ENCODE results near the gene BAIAP2L2.
"Not testable (repeated sequence)": the region's sequence is repeated elsewhere in the genome, so short reads cannot be mapped to it uniquely, and the experiment has no call there.

Gene BAIAP2L2

GRCh38 chr22:38085501-38085900 is 25.0 kb downstream of the BAIAP2L2 start:
- DNase-seq (ENCODE audit: low spot score in 2 of 2) (no peak), ATAC-seq (ENCODE audit: low read depth) (no peak)
- peaks cover 5% of the 10 kb centered on the region for H3K4me1 Mint-ChIP-seq
- H3K4me3 Mint-ChIP-seq, result no peak overlapping the region
- peaks cover 8% of the 10 kb centered on the region for H3K36me3 Mint-ChIP-seq
- H3K27me3 Mint-ChIP-seq, result peaks cover 14% of the 10 kb centered on the region
- H3K9me3 Mint-ChIP-seq, result no peaks in the 10 kb centered on the region
- no peak overlapping the region for H3K27ac Mint-ChIP-seq

- Mint-ChIP-seq H3K27ac (no peak overlapping the region), H3K27me3 (peaks cover 16% of the 10 kb centered on the region), H3K4me1 (peaks cover 5% of the 10 kb centered on the region), H3K4me3 (no peak overlapping the region), H3K36me3 (peaks cover 8% of the 10 kb centered on the region), H3K9me3 (no peaks in the 10 kb centered on the region)
- no peak for ATAC-seq (ENCODE audit: low read depth)
- no peak for DNase-seq (ENCODE audit: low spot score in 2 of 2)
Measured at GRCh38 chr22:38085056-38085455, 25.4 kb downstream of the BAIAP2L2 start.

- H3K27ac Mint-ChIP-seq, result no peak within 1 kb of the TSS
- peaks cover 20% of the 10 kb centered on the region for H3K27me3 Mint-ChIP-seq
- peaks cover 5% of the 10 kb centered on the region for H3K4me1 Mint-ChIP-seq
- ATAC-seq (ENCODE audit: low read depth) (no peak), DNase-seq (ENCODE audit: low spot score in 2 of 2) (no peak)
- peaks cover 8% of the 10 kb centered on the region for H3K36me3 Mint-ChIP-seq
- no peak within 1 kb of the TSS for H3K4me3 Mint-ChIP-seq
- H3K9me3 Mint-ChIP-seq, result no peaks in the 10 kb centered on the region
Measured at GRCh38 chr22:38083931-38084631, 26.4 kb downstream of the BAIAP2L2 start, which contains the start of gene SLC16A8. Gene SLC16A8, minus strand, starts transcription at chr22:38084184. Its CDS starts 1,311 bp downstream, at chr22:38082873.

GRCh38 chr22:38082986-38083710 is 27.3 kb downstream of the BAIAP2L2 start:
- Mint-ChIP-seq H3K27ac (no peak overlapping the region), H3K9me3 (no peaks in the 10 kb centered on the region), H3K36me3 (peaks cover 7% of the 10 kb centered on the region), H3K4me3 (no peak overlapping the region), H3K4me1 (peaks cover 5% of the 10 kb centered on the region), H3K27me3 (peaks cover 20% of the 10 kb centered on the region)
- DNase-seq (ENCODE audit: low spot score in 2 of 2), result no peak
- no peak for ATAC-seq (ENCODE audit: low read depth)

GRCh38 chr22:38081941-38082828 is 28.3 kb downstream of the BAIAP2L2 start:
- H3K36me3 Mint-ChIP-seq, result peaks cover 2% of the 10 kb centered on the region
- ATAC-seq (ENCODE audit: low read depth) (peak; percentile 60), DNase-seq (ENCODE audit: low spot score in 2 of 2) (no peak)
- peak overlapping the region; percentile 43 for H3K4me3 Mint-ChIP-seq
- H3K27ac Mint-ChIP-seq, result no peak overlapping the region
- peaks cover 3% of the 10 kb centered on the region for H3K4me1 Mint-ChIP-seq
- H3K27me3 Mint-ChIP-seq, result peaks cover 10% of the 10 kb centered on the region
- no peaks in the 10 kb centered on the region for H3K9me3 Mint-ChIP-seq

- peaks cover 10% of the 10 kb centered on the region for H3K27me3 Mint-ChIP-seq
- peak overlapping the region; percentile 43 for H3K4me3 Mint-ChIP-seq
- DNase-seq (ENCODE audit: low spot score in 2 of 2) (peak in 1 of 2 donors; percentile 23), ATAC-seq (ENCODE audit: low read depth) (peak; percentile 10)
- H3K4me1 Mint-ChIP-seq, result peaks cover 3% of the 10 kb centered on the region
- no peak overlapping the region for H3K27ac Mint-ChIP-seq
- no peaks in the 10 kb centered on the region for H3K9me3 Mint-ChIP-seq
- H3K36me3 Mint-ChIP-seq, result peaks cover 2% of the 10 kb centered on the region
Measured at GRCh38 chr22:38081636-38081940, 28.9 kb downstream of the BAIAP2L2 start.

GRCh38 chr22:38080850-38081635 is 29.4 kb downstream of the BAIAP2L2 start:
- H3K4me1 Mint-ChIP-seq, result peaks cover 3% of the 10 kb centered on the region
- H3K27me3 Mint-ChIP-seq, result peaks cover 10% of the 10 kb centered on the region
- H3K9me3 Mint-ChIP-seq, result no peaks in the 10 kb centered on the region
- H3K27ac Mint-ChIP-seq, result no peak overlapping the region
- H3K4me3 Mint-ChIP-seq, result peak overlapping the region; percentile 14
- DNase-seq (ENCODE audit: low spot score in 2 of 2) (no peak), ATAC-seq (ENCODE audit: low read depth) (peak; percentile 41)
- H3K36me3 Mint-ChIP-seq, result peaks cover 2% of the 10 kb centered on the region

GRCh38 chr22:38080474-38080849 is 30.0 kb downstream of the BAIAP2L2 start:
- no peak overlapping the region for H3K27ac Mint-ChIP-seq
- H3K36me3 Mint-ChIP-seq, result peaks cover 3% of the 10 kb centered on the region
- peaks cover 10% of the 10 kb centered on the region for H3K27me3 Mint-ChIP-seq
- DNase-seq (ENCODE audit: low spot score in 2 of 2), result no peak
- no peaks in the 10 kb centered on the region for H3K9me3 Mint-ChIP-seq
- no peak for ATAC-seq (ENCODE audit: low read depth)
- peak overlapping the region; percentile 14 for H3K4me3 Mint-ChIP-seq
- peaks cover 3% of the 10 kb centered on the region for H3K4me1 Mint-ChIP-seq

- Mint-ChIP-seq H3K4me3 (no peak overlapping the region), H3K27ac (no peak overlapping the region), H3K36me3 (peaks cover 3% of the 10 kb centered on the region), H3K4me1 (peaks cover 3% of the 10 kb centered on the region), H3K27me3 (peaks cover 10% of the 10 kb centered on the region), H3K9me3 (no peaks in the 10 kb centered on the region)
- ATAC-seq (ENCODE audit: low read depth) (no peak), DNase-seq (ENCODE audit: low spot score in 2 of 2) (no peak)
Measured at GRCh38 chr22:38079804-38080203, 30.7 kb downstream of the BAIAP2L2 start.

- not testable (repeated sequence) for H3K27me3 Mint-ChIP-seq; ATAC-seq (ENCODE audit: low read depth)
Measured at GRCh38 chr22:38079208-38079607, 31.3 kb downstream of the BAIAP2L2 start.

GRCh38 chr22:38078046-38078840 is 32.2 kb downstream of the BAIAP2L2 start:
- Mint-ChIP-seq H3K4me1 (peaks cover 3% of the 10 kb centered on the region), H3K4me3 (no peak overlapping the region), H3K9me3 (no peaks in the 10 kb centered on the region), H3K27ac (no peak overlapping the region), H3K27me3 (peaks cover 6% of the 10 kb centered on the region), H3K36me3 (peaks cover 6% of the 10 kb centered on the region)
- DNase-seq (ENCODE audit: low spot score in 2 of 2), result no peak
- no peak for ATAC-seq (ENCODE audit: low read depth)

More at GRCh38 chr22:38079208-38079607, 31.3 kb downstream of the BAIAP2L2 start:
- not testable (repeated sequence) for H3K4me3 Mint-ChIP-seq; H3K36me3 Mint-ChIP-seq; DNase-seq (ENCODE audit: low spot score in 2 of 2); H3K27ac Mint-ChIP-seq; H3K4me1 Mint-ChIP-seq; H3K9me3 Mint-ChIP-seq

- Mint-ChIP-seq H3K9me3 (no peaks in the 10 kb centered on the region), H3K36me3 (peaks cover 12% of the 10 kb centered on the region), H3K4me3 (no peak overlapping the region), H3K27ac (no peak overlapping the region), H3K4me1 (peaks cover 3% of the 10 kb centered on the region), H3K27me3 (peaks cover 6% of the 10 kb centered on the region)
- ATAC-seq (ENCODE audit: low read depth) (no peak), DNase-seq (ENCODE audit: low spot score in 2 of 2) (no peak)
Measured at GRCh38 chr22:38077595-38077994, 32.9 kb downstream of the BAIAP2L2 start.

- peaks cover 6% of the 10 kb centered on the region for H3K27me3 Mint-ChIP-seq
- H3K36me3 Mint-ChIP-seq, result peaks cover 17% of the 10 kb centered on the region
- H3K27ac Mint-ChIP-seq, result no peak overlapping the region
- H3K4me1 Mint-ChIP-seq, result peaks cover 3% of the 10 kb centered on the region
- ATAC-seq (ENCODE audit: low read depth), result no peak
- DNase-seq (ENCODE audit: low spot score in 2 of 2), result no peak
- H3K9me3 Mint-ChIP-seq, result no peaks in the 10 kb centered on the region
- no peak overlapping the region for H3K4me3 Mint-ChIP-seq
Measured at GRCh38 chr22:38077096-38077495, 33.4 kb downstream of the BAIAP2L2 start.

All from memory B cell (primary cell).